Cardiac fibroblast (primary cell): Measurements from ENCODE around the gene CTNND2.

ENCODE experiments used
- DNase-seq, 2 donors: peaks; one replicate each; pipeline versions ENCODE4 v3.0.0 to v3.0.0-alpha.2; 2010; ENCODE audit warnings: low read depth in 2 of 2
- H3K4me3 ChIP-seq, 2 donors: replicated peaks in 1 of 2; 1 replicate in 1 of 2; 2 replicates in 1 of 2; pipeline ENCODE4 v1.5.1; 2011; ENCODE audit warnings: low read depth in 2 of 2, low read length in 2 of 2, mild to moderate bottlenecking in 2 of 2, moderate library complexity in 1 of 2
- CTCF ChIP-seq: IDR thresholded peaks from one replicate; pipeline ENCODE4 v1.5.1; 2011; ENCODE audit warnings: low read depth, mild to moderate bottlenecking, low read length, inconsistent platforms

Gene CTNND2

GRCh38 chr5:11467588-11467987 lies 436.7 kb downstream of the CTNND2 start:
- no peak for DNase-seq
- no peak overlapping the region for H3K4me3 ChIP-seq
- TF ChIP-seq CTCF = no peak

GRCh38 chr5:11459716-11460115 lies 444.5 kb downstream of the CTNND2 start:
- no peak overlapping the region for H3K4me3 ChIP-seq
- TF ChIP-seq CTCF = no peak
- DNase-seq = no peak

- no peak for TF ChIP-seq CTCF
- H3K4me3 ChIP-seq = no peak overlapping the region
- DNase-seq = no peak
Observed at GRCh38 chr5:11455505-11455904, 448.7 kb downstream of the CTNND2 start.

- TF ChIP-seq CTCF = no peak
- DNase-seq = no peak
- H3K4me3 ChIP-seq = no peak overlapping the region
Observed at GRCh38 chr5:11452852-11453251, 451.4 kb downstream of the CTNND2 start.

GRCh38 chr5:11449966-11450365 lies 454.3 kb downstream of the CTNND2 start:
- no peak for DNase-seq
- TF ChIP-seq CTCF = no peak

GRCh38 chr5:11449217-11449616 lies 455.0 kb downstream of the CTNND2 start:
- no peak for TF ChIP-seq CTCF
- no peak overlapping the region for H3K4me3 ChIP-seq

More at GRCh38 chr5:11449966-11450365, 454.3 kb downstream of the CTNND2 start:
- H3K4me3 ChIP-seq = no peak overlapping the region

GRCh38 chr5:11443831-11444230 lies 460.4 kb downstream of the CTNND2 start:
- H3K4me3 ChIP-seq = no peak overlapping the region
- no peak for TF ChIP-seq CTCF
- no peak for DNase-seq

More at GRCh38 chr5:11449217-11449616, 455.0 kb downstream of the CTNND2 start:
- DNase-seq = no peak
